ENCODE measurements around the gene COL7A1. TPM values are rescaled to one million over a fixed set of nuclear protein-coding genes. Genes with fewer than 3 reads are reported as not detected.

The COL7A1 gene
- total and polyA plus RNA-seq, 2 of the 13 experiments (the other 11 are each of a cell fraction or from before 2014, with no cell fraction given), result 2.7 to 11.7 TPM

GRCh38 chr3:48558493-48559134 lies 36.5 kb downstream of the COL7A1 start (continued):
- TF ChIP-seq ZFP91 (CRISPR knock-in tag; IDR thresholded peaks at IDR 0.05; ENCODE audit: borderline replicate concordance) (peak; percentile 65; the same call in 1 of the 2 replicates), ZNF235 (CRISPR knock-in tag; IDR thresholded peaks at IDR 0.05; ENCODE audit: borderline replicate concordance) (peak; percentile 67; the same call in 1 of the 2 replicates), GATA4 (IDR thresholded peaks at IDR 0.05; ENCODE audit: borderline replicate concordance, low read depth) (no peak), SKIL (CRISPR knock-in tag; IDR thresholded peaks at IDR 0.05; ENCODE audit: borderline replicate concordance) (no peak), ZNF3 (CRISPR knock-in tag; IDR thresholded peaks at IDR 0.05) (no peak), ZNF772 (CRISPR knock-in tag; IDR thresholded peaks at IDR 0.05) (0 out of 2 replicates have a peak, but pooled peaks have one; percentile 23), HIC2 (CRISPR knock-in tag; IDR thresholded peaks at IDR 0.05; ENCODE audit: low read depth) (peak; percentile 18; the same call in 1 of the 2 replicates), IKZF5 (CRISPR knock-in tag; IDR thresholded peaks at IDR 0.05) (no peak), ZNF17 (CRISPR knock-in tag; IDR thresholded peaks at IDR 0.05) (no peak), ZNF678 (CRISPR knock-in tag; IDR thresholded peaks at IDR 0.05) (no peak), ZNF143 (CRISPR knock-in tag; IDR thresholded peaks at IDR 0.05) (no peak), TGIF2 (CRISPR knock-in tag; IDR thresholded peaks at IDR 0.05) (0 out of 2 replicates have a peak, but pooled peaks have one; percentile 33), MXD1 (CRISPR knock-in tag; IDR thresholded peaks at IDR 0.05) (0 out of 2 replicates have a peak, but pooled peaks have one; percentile 40), TIGD3 (CRISPR knock-in tag; IDR thresholded peaks at IDR 0.05; ENCODE audit: borderline replicate concordance) (no peak)

Data from HepG2 (cell line).